T-helper 1 cell treated with Interleukin-12 subunit alpha and Interleukin-12 subunit beta and Interleukin-4 antibody, amounts not matched to agents 30 ng/mL and 1 ng/mL, for 36 hours (primary cell): ENCODE measurements around the gene CASS4. TPM values are rescaled to one million over a fixed set of nuclear protein-coding genes. Genes with fewer than 3 reads are reported as not detected.

Experiments
- intact Hi-C: fragments of 100-400 bp; cut with micrococcal nuclease; formaldehyde crosslinking; loops from one replicate; pipeline ENCODE4 v1.15.1; 2024
- total RNA-seq: library from RNA; stranded (reverse); gene quantifications from 2 replicates; pipeline ENCODE4 v1.2.3, GENCODE V29; 2022

CASS4 gene
- total RNA-seq, 1 donor from 2014 or later = 11.5 TPM

DNA sequence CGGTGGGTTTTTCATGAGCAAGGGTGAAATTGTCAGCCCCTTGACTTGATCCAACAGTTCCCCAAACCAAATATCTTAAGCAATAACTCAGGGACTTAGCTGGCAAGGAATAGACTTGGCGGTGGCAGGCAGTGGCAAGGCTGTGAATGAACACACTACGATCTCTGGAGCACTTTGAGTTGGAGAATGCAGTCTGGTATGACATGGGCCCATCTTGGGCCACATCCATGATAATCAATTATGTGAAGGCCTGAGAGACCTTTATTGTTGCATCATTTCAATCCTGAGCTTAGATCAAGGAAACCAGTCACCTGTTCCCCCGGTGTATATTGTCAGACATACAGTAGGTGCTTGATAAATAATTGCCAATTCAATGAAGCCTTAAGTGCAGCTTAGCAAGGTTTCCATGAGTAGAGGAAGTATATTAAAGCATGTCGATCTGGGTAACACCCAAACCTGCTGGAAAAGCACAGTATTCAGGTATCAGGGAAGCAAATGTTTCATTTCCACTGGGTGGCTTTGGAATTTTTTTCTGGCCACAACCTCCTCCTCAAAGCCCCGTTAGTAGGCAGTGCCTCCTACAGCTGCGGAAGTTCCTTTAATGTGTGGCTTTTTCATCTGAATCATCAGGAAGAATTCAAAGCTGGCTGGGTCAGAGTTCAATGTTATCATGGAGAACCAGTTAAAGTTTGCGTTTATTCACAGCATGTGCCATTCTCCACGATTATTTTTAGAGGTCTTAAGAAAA, 10.2 kb downstream of the CASS4 start:
- intact Hi-C loops = no loop called here

DNA sequence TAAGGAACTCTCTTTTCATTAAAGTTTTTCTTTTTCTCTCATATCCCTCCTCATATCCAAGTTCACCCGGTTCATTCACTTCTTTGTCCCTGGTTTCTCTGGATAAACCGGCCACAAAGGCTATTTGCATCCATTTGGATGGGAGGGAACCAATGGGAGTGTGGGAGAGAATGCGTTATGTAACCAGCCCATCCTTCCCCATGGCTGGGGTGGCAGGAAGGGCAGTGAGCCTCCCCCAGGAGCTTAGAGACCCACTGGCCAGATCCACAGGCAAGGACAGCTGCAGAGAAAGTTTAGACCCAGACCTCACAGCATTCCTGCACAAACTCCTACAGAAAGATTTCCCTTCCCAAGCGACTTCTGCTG, 10.7 kb downstream of the CASS4 start:
- intact Hi-C loops = no loop called here

DNA sequence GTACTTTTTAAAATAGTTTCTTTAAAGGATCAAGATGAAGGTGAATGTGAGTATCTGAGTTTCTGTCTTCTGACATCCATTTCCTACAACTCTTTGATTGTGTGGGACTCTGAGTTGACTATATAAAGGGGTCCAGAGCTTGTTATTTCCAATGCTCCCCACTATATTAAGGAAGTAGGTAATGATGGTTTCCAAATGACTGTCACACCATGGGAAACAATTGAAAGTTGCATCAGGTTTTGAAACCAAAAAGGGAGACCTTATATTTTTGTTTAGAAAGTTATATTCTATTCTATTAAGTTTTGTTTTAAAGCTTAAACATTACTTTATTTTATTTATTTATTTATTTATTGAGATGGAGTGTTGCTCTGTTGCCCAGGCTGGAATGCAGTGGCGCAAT, 11.2 kb downstream of the CASS4 start:
- intact Hi-C loops = no loop called here

DNA sequence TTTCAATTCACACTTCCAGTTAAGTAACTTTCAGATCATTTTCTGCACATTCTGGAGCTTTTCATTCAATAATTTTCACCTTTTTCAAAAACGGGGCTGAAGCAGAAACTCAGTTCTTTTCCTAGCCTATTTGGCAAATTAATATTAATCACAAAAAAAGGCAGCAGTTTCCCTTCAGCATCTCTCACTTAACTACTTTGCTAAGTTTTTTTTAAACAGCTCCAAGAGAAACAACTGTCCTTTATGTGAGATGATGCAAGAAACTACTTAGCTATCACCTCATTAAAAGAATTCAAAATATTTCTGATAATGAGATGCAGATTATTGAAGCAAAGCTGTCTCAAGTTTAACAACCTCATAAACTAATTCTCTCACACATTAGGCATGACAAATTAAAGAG, 11.8 kb downstream of the CASS4 start:
- intact Hi-C loops = no loop called here

DNA sequence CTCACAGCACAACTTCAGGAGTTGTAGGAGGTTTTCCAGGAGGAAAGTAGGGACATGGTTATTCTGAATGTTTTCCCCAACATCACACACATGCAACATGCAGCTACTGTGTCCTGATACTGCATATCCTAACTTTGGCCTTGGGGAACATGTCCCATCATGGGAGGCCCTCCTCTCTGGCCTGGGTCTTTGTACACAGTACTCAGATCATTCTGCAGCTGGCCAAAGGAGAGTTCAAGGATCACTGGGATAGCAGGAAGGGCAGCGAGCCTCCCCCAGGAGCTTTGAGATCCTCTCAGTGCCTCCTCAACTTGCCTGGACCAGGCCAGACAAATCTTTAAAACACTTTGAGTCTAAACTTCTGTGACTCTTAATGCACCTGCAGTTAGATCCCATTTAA, 12.9 kb downstream of the CASS4 start:
- intact Hi-C loops = no loop called here

DNA sequence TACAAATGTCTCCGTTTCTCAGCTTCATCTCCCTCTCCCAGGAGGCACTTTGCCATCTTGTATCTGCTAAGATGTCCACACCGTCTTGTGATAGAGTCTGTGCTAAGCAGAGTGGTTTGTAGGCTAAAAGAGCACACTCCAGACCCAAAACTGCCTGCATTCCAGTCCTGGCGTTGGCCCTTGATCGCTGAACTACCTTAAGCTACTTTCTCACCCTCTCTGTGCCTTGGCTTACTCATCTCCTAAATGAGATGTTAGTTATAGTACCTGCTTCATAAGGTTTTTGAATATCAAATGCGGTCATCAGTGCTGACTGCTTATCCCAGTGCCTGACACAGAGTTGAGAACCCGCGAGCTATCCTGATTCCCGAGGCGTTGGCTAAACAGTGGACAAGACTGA, 14.0 kb downstream of the CASS4 start:
- intact Hi-C loops = no loop called here

DNA sequence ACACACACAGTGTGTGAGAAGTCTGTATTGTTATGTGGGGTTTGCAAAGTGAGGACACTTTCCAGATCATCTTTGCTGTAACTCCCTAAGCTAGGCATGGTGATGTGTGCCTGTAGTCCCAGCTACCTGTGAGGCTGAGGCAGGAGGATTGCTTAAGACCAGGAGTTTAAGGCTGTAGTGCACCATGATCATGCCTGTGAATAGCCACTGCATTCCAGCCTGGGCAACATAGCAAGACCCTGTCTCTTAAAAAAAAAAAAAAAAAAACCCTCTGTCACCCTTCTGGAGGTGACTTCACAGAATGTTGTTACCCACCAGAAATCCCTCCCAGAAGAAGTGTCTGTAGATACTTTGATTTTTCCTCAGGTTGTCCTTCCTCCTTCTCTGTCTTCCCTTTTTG, 14.9 kb downstream of the CASS4 start:
- intact Hi-C loops = no loop called here

DNA sequence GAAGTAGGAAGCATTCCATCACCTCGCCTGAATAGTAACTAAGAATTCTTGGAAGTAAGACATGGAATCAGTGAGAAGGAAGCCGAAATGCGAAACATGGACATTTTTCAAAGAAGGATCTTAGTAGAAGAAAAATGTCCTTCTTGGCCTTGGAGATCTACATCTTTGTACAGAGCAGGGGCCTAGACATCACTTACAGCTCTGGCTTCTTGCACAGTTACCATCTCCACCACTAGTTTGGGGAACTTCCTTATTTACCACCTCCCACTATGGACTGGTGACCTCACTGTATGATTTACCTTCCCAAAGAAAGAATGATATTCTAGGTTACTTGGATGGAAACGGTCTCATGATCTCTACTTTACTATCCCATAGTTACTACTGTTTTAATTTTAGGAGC, 15.7 kb downstream of the CASS4 start:
- intact Hi-C loops = loop anchor here (2.0 kb wide), 1 partner anchor 13 kb away; no protein-coding TSS in a partner anchor

DNA sequence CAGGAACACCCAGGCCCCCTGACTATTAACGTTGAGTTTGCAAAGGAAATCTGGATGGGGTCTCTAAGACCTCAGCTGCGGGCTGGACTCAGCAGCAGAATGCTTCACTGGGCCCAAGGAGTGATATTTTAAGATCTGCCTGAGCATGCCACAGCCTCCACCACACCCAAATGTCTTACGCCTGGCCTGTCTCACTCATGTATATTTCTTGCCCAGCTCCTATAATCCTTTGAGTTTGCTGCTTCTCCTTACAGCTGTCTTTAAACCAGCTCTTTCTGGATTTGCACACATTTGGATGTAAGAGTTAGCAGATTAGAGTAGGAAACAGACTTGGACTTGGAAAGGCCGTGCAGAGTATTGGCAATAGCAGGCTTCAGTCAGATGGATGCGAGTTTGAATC, 16.4 kb downstream of the CASS4 start:
- intact Hi-C loops = loop anchor here (2.0 kb wide), 1 partner anchor 14 kb away; no protein-coding TSS in a partner anchor

DNA sequence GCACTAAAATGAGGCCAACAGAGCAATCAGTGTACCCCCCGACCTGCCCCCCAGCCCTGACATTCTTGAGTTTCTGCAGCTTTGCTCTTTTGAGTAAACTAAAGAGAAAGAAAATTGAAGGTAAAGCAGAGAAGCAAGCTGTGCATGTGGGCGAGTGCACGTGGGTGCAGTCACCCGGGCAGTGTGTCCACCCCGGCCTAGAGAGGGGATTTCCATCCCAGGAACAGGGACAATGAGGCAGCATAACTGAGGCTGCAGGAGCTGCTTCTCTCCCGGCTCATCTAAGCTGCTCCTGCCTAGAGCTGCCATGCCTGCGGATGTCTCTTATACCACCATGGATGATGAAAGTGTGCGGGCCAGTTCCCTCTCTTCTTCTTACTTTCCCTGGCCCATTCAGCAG, 16.8 kb downstream of the CASS4 start:
- intact Hi-C loops = loop anchor here (1.0 to 2.0 kb wide), 2 partner anchors 11 to 14 kb away; no protein-coding TSS in a partner anchor

DNA sequence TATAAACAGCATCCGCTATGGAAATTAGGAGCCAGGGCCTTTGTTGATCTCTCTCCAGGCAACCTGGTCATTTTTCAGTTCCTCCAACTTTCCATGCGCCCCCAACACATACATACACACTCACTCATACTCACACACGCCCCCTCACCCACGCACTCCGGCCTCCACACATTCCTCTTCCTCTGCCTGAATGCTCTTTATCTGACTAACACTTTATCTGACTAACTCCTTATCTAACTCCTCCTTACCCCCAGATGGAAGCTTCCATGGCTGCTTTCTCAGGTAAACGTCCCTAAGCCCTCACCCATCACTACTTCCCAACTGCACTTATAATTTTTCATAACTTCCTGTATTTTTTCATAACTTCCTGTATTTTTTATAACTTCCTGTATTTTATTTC, 17.4 kb downstream of the CASS4 start:
- intact Hi-C loops = loop anchor here (1.0 to 2.0 kb wide), 2 partner anchors 11 to 15 kb away; no protein-coding TSS in a partner anchor

DNA sequence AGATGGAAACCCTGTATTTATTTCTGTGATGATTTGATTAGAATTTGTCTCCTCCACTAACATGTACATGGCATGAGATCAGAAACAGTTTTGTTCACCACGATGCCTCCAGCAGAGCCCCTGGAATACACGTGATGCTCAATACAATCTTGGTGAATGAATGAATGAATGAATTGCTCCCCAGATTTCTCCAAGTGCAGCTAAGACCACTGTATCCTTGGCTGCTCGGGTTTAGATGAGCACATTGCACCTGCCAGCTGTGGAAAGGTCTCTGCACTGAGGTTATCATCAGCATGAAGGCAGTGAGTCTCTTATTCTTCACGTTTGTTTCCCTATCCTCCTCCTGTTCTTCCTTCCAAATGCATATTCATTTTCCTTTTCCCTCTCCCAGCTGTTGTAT, 17.9 kb downstream of the CASS4 start:
- intact Hi-C loops = loop anchor here (1.0 to 2.0 kb wide), 2 partner anchors 10 to 15 kb away; no protein-coding TSS in a partner anchor

DNA sequence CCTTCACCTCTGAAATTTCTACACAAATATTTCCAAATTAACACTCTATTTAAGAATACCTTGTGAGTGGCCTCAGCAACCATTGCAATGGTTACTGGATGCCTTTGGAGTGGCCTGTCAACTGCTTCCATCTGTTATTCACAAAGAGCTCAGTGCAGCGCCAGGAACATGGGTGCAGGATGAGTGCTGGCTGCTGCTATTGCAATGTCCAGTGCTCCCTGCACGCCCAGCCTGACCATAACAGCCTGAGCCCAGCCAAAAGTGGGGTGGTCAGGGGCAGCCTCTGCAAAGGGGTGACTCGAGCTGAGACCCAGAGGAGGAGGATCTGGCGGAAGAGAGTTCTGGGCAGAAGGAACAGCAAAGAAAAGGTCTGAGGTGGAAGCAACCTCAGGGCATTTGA, 18.4 kb downstream of the CASS4 start:
- intact Hi-C loops = no loop called here

DNA sequence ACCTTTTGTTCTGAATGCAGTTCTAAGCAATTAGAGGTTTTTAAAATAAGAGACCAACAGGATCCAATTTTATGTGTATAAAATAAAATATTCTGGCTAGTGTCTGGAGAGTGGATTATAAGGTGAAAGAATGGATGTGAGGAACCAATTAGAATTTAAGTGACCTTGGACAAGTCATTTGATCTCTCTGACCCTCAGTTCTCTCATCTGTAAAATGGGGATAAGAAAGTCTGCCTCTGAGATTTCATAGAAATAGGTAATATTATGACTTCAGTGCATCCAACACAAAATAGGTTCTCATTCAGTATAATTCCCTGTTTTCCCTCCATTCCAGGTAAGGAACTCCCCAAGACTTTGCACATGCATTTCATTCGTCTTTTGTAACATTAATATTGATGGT, 18.9 kb downstream of the CASS4 start:
- intact Hi-C loops = no loop called here

DNA sequence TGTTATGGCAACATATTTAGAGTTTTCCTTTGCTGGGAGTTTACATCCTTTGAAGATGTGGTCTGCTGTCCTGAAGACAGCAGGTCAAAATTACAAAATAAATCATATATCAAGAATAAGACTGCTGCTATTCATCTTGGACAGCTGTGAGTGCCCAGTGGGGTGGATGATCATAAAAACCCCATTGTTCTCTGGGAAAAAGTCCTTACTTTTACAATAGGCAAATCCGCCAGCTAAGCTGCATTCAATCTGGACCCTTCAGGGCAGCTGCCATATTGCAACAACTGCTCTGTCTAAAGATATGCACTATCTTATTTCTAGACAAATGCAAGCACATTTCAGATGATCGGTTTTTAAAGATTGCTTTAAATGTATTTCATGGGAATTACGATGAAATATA, 19.4 kb downstream of the CASS4 start:
- intact Hi-C loops = no loop called here

DNA sequence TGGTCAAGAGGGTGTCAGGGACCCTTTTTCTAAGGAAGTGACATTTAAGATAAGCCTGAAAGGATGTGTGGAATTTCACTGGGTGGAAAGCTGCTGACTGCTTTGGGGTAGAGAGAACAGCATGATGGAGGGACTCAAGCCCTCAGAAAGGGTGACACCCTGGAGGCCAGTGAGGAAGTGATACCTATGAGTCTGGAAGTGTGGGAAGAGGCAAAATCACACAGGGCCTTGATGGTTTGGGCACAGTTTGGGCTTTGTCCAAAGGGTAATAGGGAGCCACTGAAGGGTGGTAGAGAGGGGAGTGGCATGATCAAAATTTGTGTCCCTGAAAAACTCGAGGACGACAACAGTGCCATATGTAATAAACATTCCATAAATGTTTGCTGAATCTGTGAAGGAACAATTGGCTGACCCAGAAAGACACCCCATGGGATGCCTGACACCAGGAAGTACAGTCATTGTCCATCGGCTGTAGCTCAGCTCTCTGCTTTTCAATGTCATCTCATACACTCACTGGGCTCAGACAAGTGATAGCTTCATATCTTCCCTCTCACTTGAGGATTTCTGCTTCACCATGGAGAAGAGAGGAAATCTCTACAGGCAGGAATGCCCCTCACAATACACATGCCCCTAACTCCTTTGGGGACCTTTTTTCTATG, 21.3 kb downstream of the CASS4 start:
- intact Hi-C loops = no loop called here

DNA sequence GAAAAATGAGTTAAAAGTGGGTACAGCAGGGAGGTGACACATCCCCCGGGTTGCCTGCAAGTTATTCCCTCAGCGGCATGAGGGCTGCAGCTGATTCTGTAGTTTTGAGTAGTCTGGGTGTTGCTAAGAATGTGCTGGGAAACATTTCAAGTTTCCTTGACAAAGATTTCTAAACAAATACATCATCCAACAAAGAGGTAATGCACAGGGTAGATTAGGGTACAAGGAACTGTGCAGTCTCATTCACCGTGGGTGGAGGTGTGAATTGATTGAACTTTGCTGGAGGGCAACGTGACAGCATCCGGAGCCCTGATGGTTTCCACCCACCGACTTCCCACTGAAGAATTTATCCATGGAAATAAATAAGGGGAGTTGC, 21.8 kb downstream of the CASS4 start:
- intact Hi-C loops = no loop called here

DNA sequence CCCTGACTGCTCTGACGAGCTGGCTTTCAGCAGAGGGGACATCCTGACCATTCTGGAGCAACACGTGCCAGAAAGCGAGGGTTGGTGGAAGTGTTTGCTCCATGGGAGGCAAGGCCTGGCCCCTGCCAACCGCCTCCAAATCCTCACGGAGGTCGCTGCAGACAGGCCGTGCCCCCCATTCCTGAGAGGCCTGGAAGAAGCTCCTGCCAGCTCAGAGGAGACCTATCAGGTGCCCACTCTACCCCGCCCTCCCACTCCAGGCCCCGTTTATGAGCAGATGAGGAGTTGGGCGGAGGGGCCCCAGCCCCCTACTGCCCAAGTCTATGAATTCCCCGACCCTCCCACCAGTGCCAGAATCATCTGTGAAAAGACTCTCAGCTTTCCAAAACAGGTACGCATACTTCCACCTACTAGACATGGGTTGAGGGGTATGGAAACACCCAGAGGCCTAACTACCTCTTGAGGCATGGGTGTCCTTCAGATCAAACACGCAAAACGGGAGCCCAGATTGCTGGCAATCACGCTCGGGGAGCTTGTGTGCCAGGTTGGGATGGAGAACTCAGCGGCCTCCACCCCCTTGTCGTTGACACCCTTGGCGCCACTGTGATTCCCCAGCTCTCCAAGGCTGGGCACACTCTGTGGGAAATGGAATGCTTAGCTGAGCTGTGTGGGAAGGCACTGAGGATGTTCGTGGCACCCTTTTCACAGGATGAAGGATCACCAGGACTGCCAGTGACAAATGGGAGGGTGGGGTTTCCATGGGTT, 25.3 kb downstream of the CASS4 start:
- intact Hi-C loops = no loop called here

DNA sequence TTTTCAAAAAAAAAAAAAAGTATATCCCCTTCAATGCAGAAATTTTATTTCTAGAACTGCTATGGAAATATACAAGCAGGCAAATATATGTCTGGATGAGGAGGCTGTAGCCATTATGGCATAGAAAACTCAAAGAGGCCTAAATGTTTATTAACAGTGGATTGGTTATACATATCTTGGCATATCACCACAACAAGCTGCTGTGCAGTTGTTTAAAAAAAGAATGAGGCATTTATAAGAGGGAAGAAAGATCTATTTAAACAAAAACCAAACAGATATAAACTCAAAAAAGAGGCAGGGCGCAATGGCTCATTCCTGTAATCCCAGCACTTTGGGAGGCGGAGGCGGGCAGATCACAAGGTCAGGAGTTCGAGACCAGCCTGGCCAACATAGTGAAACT, 26.2 kb downstream of the CASS4 start:
- intact Hi-C loops = no loop called here

DNA sequence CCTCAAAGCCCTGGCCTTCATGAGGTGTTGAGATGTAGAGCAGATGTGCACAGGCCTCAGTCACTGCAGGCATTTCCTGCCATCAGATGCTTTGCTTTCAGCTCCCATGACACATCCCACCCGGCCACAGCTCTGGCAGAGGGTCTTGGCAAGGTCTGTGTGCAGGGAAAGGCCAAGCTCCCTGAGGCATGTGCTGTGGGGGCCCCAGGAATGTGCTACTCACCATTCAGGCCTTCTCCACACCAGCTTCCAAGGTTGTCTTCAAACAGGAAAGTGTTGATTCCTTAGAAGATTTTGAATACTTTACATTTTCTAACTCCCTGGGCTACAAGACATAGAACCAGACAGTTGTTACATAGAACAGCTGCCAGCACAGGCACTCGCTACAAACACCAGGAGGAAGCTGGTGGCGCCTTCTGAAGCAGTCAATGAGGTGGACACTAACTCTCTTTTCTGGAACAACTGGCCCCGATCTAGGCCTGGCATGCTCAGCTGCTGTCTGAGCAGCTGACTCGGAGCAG, 27.8 kb downstream of the CASS4 start:
- intact Hi-C loops = loop anchor here (1.0 kb wide), 5 partner anchors 11 to 48 kb away; partner anchors contain the start of genes AURKA, CSTF1 and RTF2

DNA sequence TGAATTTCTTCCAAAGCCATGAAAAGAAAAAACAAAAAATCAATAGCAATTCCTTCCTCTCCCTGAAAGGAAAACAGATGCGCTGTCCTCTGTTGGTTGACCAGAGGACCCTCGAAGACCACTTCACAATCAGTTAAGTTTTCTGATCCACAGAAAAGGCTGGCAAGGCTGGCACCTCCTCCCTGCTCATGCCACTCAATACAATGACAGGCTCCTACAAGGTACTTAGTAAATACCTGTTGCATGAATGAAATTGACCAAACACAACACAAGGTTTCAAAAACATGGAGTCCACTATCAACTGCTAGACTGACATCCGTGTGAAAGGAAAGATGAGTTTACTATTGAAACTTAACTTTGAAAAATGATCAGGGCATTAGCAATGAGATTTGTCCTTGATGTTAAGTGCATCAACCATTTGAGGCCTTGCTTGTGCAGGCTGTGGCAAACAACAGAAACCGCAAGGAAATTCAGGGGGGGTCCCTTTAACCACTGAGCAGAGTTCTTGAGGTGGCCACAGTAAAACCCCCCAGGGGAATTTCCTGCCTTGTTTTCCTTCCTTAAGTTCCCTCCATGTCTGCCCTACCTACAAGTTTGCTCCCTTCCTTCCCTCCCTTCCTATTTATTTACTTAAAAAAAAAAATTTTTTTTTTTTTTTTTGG, 28.4 kb downstream of the CASS4 start:
- intact Hi-C loops = loop anchor here (1.0 kb wide), 5 partner anchors 11 to 48 kb away; partner anchors contain the start of genes AURKA, CSTF1 and RTF2
